Epithelial cell of esophagus (primary cell): ENCODE results near the gene ATIC.

ENCODE experiments used
- DNase-seq: peaks from one replicate; pipeline ENCODE4 v3.0.0; 2010; ENCODE audit warnings: low read depth
- H3K4me3 ChIP-seq: 2 replicates; pipeline ENCODE4 v1.5.1; 2011; ENCODE audit warnings: mild to moderate bottlenecking, low read length, control low read depth
- TF ChIP-seq, protein P1 (sequence below): IDR thresholded peaks from 2 replicates; pipeline ENCODE4 v1.5.1; 2011; ENCODE audit warnings: low read depth, mild to moderate bottlenecking, low read length, control low read depth, inconsistent platforms; ENCODE audit not compliant: insufficient read depth; ENCODE audit errors: missing control alignments

The ATIC gene

DNA sequence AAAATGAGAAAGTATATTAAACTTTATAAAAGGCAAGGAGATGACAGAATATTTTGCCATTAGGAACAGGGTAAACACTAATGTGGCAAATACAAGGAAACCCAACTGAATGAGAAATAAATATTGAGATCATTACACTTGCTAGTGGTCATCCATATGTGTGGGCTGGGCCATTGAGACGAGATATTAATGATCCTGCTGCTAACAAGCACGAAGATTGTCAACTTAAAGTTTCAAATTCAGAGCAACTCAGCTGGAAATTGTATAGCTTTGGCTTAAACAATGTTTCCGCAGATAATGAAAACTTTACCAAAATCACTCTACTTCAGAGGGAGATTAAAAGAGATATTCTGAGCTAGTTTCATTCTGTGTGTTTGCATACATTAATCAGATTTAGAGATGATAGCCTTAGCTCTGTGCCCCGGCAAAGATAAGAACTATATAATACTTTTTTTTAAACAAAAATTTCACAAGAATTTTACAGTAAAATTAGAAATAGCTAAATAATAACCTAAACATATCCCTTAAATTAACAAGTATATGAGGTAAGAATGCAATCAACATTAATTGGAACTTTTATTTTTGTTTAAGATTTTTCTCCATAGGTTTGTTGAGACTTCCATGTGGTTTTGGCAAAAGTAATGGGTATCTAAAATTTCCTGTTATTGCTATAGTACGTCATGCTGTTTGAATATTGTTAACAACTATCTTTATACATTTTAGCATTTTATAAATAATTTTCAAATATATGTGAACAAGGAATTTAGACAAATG, 84.0 kb downstream of the ATIC start:
- TF ChIP-seq, protein P1, sequence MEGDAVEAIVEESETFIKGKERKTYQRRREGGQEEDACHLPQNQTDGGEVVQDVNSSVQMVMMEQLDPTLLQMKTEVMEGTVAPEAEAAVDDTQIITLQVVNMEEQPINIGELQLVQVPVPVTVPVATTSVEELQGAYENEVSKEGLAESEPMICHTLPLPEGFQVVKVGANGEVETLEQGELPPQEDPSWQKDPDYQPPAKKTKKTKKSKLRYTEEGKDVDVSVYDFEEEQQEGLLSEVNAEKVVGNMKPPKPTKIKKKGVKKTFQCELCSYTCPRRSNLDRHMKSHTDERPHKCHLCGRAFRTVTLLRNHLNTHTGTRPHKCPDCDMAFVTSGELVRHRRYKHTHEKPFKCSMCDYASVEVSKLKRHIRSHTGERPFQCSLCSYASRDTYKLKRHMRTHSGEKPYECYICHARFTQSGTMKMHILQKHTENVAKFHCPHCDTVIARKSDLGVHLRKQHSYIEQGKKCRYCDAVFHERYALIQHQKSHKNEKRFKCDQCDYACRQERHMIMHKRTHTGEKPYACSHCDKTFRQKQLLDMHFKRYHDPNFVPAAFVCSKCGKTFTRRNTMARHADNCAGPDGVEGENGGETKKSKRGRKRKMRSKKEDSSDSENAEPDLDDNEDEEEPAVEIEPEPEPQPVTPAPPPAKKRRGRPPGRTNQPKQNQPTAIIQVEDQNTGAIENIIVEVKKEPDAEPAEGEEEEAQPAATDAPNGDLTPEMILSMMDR: no peak
- H3K4me3 ChIP-seq: no peak overlapping the region
- DNase-seq: no peak

GRCh38 chr2:215396595-215397313, 84.9 kb downstream of the ATIC start:
- DNase-seq: peak; percentile 30
- TF ChIP-seq, protein P1: no peak
- H3K4me3 ChIP-seq: no peak overlapping the region

DNA sequence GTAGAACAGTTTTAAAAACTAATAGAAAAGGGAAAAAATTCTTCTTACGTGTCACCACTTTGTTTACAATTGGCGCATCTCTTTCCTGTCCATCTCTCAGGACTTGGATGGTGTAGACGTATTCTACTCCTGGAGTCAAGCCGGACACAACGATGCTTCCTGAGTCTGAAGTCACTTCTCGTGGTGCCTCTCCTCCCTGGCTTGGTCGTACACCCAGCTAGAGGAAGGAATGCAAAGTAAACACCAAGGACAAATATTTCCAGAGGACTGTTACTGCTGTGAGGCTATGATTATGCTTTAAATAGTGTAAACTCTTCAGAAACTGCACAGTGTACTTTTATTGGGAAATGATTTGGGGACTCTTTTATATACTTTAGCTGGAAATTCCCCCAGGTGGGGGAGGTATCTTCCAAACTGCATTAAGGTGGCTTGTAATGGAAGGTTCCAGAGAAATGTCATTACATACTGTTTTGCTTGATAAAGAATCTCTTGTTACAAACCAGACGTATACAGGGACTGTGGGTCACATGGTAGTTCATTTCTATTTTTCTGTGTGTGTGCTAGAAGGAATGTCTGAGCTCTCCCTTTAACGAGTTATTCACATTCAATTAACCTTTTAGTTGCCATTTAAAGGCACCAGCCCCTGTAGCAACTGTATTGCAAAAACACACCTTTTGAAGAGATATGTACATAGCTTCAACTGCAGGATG, 85.9 kb downstream of the ATIC start:
- TF ChIP-seq, protein P1: no peak

GRCh38 chr2:215399067-215399716, 87.3 kb downstream of the ATIC start:
- DNase-seq: no peak
- TF ChIP-seq, protein P1: no peak
- H3K4me3 ChIP-seq: no peak overlapping the region

More for the DNA sequence above, 85.9 kb downstream of the ATIC start:
- no peak overlapping the region for H3K4me3 ChIP-seq
- DNase-seq: no peak
